HepG2 (cell line): ENCODE data around the gene C7orf57.

Experiments used
- TF ChIP-seq, protein P1 (sequence below): sonication (generic); formaldehyde crosslinking; IDR thresholded peaks from 2 replicates; pipeline ENCODE4 v1.8.1; 2023; ENCODE audit warnings: missing genetic modification reagents, inconsistent platforms, borderline replicate concordance
- TF ChIP-seq, protein P2 (sequence below): sonication (generic); formaldehyde crosslinking; IDR thresholded peaks from 2 replicates; pipeline ENCODE4 v1.4.0; 2020; ENCODE audit warnings: mild to moderate bottlenecking, missing genetic modification reagents
- TF ChIP-seq, protein P3 (sequence below): sonication (generic); formaldehyde crosslinking; IDR thresholded peaks from one replicate; pipeline ENCODE4 v1.5.1; 2020; ENCODE audit warnings: mild to moderate bottlenecking, missing genetic modification reagents; ENCODE audit errors: not compliant biosample characterization

DNA sequence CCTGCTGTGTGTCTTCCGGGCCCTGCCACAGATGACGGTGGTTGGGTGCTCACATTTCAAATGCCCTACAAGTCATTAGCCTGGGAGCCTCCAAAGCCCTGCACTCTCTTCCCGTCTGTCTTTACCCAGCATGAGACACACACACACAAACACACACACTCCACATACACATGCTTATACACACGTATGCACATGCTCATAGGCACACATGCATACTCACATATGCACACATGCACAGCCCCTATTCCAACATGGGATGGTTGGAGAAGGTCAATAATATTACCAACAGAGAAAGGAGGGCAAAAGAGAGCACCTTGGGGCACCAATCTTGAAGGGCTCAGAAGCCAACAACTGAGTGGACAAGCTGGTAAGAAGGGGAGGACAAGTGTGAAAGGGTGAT lies 25.4 kb upstream of the C7orf57 start:
- TF ChIP-seq, protein P1, sequence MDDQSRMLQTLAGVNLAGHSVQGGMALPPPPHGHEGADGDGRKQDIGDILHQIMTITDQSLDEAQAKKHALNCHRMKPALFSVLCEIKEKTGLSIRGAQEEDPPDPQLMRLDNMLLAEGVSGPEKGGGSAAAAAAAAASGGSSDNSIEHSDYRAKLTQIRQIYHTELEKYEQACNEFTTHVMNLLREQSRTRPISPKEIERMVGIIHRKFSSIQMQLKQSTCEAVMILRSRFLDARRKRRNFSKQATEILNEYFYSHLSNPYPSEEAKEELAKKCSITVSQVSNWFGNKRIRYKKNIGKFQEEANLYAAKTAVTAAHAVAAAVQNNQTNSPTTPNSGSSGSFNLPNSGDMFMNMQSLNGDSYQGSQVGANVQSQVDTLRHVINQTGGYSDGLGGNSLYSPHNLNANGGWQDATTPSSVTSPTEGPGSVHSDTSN = no peak
- TF ChIP-seq, protein P2, sequence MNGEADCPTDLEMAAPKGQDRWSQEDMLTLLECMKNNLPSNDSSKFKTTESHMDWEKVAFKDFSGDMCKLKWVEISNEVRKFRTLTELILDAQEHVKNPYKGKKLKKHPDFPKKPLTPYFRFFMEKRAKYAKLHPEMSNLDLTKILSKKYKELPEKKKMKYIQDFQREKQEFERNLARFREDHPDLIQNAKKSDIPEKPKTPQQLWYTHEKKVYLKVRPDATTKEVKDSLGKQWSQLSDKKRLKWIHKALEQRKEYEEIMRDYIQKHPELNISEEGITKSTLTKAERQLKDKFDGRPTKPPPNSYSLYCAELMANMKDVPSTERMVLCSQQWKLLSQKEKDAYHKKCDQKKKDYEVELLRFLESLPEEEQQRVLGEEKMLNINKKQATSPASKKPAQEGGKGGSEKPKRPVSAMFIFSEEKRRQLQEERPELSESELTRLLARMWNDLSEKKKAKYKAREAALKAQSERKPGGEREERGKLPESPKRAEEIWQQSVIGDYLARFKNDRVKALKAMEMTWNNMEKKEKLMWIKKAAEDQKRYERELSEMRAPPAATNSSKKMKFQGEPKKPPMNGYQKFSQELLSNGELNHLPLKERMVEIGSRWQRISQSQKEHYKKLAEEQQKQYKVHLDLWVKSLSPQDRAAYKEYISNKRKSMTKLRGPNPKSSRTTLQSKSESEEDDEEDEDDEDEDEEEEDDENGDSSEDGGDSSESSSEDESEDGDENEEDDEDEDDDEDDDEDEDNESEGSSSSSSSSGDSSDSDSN (CRISPR knock-in tag) = no peak
- TF ChIP-seq, protein P3, sequence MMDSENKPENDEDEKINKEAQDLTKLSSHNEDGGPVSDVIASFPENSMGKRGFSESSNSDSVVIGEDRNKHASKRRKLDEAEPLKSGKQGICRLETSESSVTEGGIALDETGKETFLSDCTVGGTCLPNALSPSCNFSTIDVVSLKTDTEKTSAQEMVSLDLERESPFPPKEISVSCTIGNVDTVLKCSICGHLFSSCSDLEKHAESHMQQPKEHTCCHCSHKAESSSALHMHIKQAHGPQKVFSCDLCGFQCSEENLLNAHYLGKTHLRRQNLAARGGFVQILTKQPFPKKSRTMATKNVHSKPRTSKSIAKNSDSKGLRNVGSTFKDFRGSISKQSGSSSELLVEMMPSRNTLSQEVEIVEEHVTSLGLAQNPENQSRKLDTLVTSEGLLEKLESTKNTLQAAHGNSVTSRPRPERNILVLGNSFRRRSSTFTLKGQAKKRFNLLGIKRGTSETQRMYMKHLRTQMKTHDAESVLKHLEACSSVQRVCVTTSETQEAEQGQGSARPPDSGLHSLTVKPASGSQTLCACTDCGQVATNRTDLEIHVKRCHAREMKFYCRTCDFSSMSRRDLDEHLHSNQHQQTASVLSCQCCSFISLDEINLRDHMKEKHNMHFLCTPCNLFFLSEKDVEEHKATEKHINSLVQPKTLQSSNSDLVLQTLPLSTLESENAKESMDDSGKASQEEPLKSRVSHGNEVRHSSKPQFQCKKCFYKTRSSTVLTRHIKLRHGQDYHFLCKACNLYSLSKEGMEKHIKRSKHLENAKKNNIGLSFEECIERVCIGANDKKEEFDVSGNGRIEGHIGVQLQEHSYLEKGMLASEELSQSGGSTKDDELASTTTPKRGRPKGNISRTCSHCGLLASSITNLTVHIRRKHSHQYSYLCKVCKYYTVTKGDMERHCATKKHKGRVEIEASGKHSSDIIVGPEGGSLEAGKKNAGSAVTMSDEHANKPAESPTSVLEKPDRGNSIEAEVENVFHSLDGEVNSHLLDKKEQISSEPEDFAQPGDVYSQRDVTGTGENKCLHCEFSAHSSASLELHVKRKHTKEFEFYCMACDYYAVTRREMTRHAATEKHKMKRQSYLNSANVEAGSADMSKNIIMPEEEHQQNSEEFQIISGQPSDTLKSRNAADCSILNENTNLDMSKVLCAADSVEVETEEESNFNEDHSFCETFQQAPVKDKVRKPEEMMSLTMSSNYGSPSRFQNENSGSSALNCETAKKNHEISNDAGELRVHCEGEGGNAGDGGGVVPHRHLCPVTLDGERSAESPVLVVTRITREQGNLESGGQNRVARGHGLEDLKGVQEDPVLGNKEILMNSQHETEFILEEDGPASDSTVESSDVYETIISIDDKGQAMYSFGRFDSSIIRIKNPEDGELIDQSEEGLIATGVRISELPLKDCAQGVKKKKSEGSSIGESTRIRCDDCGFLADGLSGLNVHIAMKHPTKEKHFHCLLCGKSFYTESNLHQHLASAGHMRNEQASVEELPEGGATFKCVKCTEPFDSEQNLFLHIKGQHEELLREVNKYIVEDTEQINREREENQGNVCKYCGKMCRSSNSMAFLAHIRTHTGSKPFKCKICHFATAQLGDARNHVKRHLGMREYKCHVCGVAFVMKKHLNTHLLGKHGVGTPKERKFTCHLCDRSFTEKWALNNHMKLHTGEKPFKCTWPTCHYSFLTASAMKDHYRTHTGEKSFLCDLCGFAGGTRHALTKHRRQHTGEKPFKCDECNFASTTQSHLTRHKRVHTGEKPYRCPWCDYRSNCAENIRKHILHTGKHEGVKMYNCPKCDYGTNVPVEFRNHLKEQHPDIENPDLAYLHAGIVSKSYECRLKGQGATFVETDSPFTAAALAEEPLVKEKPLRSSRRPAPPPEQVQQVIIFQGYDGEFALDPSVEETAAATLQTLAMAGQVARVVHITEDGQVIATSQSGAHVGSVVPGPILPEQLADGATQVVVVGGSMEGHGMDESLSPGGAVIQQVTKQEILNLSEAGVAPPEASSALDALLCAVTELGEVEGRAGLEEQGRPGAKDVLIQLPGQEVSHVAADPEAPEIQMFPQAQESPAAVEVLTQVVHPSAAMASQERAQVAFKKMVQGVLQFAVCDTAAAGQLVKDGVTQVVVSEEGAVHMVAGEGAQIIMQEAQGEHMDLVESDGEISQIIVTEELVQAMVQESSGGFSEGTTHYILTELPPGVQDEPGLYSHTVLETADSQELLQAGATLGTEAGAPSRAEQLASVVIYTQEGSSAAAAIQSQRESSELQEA (CRISPR knock-in tag) = no peak
